Omental fat pad (tissue), 4 donors: Measurements from ENCODE around the gene DOCK7. TPM values are rescaled to one million over a fixed set of nuclear protein-coding genes. Genes with fewer than 3 reads are reported as not detected.

Source experiments
- ATAC-seq: fragments of 150-250 bp; one replicate; pipeline ENCODE4 v1.9.1; 2016; ENCODE audit warnings: mild to moderate bottlenecking, moderate library complexity; ENCODE audit not compliant: low FRiP score
- DNase-seq: peaks from one replicate; pipeline ENCODE4 v3.0.0-alpha.2; 2019; ENCODE audit warnings: low spot score
- CTCF ChIP-seq, 3 donors: fragments of 450-650 bp; IDR thresholded peaks; one replicate each; pipeline ENCODE4 v1.5.1; 2016 to 2017; ENCODE audit warnings: antibody characterized with exemption in 3 of 3, mild to moderate bottlenecking in 3 of 3, moderate library complexity in 2 of 3
- total RNA-seq, 4 donors: library from RNA; depleted of rRNA; stranded (reverse); fragments of >200 nt; gene quantifications; one replicate each; pipeline ENCODE4 v1.1.0, GENCODE V29; 2016

The DOCK7 gene
- total RNA-seq, 4 donors from 2014 or later, result 29.1 to 55.2 (median 31.0) TPM

- ATAC-seq, result no peak
- DNase-seq, result no peak
- TF ChIP-seq CTCF (IDR thresholded peaks at IDR 0.05), result no peak
Measured at GRCh38 chr1:62481681-62482080, 206.5 kb downstream of the DOCK7 start.

- DNase-seq (no peak), ATAC-seq (no peak)
- no peak for TF ChIP-seq CTCF (IDR thresholded peaks at IDR 0.05)
Measured at GRCh38 chr1:62476525-62477219, 211.5 kb downstream of the DOCK7 start.

- ATAC-seq, result no peak
- DNase-seq, result no peak
- TF ChIP-seq CTCF (IDR thresholded peaks at IDR 0.05), result no peak
Measured at GRCh38 chr1:62467092-62467491, 221.1 kb downstream of the DOCK7 start.

GRCh38 chr1:62462370-62462769, 225.8 kb downstream of the DOCK7 start:
- ATAC-seq (no peak), DNase-seq (no peak)
- no peak for TF ChIP-seq CTCF (IDR thresholded peaks at IDR 0.05)

GRCh38 chr1:62457955-62458354, 230.2 kb downstream of the DOCK7 start:
- no peak for DNase-seq
- no peak for TF ChIP-seq CTCF (IDR thresholded peaks at IDR 0.05)
- ATAC-seq, result no peak

- no peak for TF ChIP-seq CTCF (IDR thresholded peaks at IDR 0.05)
- DNase-seq (no peak), ATAC-seq (no peak)
Measured at GRCh38 chr1:62452951-62453350, 235.2 kb downstream of the DOCK7 start.

- TF ChIP-seq CTCF (IDR thresholded peaks at IDR 0.05), result no peak
- DNase-seq (no peak), ATAC-seq (no peak)
Measured at GRCh38 chr1:62450301-62450700, 237.9 kb downstream of the DOCK7 start.
